ENCODE results near the gene TARS3. TPM values are rescaled to one million over a fixed set of nuclear protein-coding genes. Genes with fewer than 3 reads are reported as not detected.

Gene TARS3
- total RNA-seq, 1 experiment from 2014 or later, result 11.0 TPM

DNA sequence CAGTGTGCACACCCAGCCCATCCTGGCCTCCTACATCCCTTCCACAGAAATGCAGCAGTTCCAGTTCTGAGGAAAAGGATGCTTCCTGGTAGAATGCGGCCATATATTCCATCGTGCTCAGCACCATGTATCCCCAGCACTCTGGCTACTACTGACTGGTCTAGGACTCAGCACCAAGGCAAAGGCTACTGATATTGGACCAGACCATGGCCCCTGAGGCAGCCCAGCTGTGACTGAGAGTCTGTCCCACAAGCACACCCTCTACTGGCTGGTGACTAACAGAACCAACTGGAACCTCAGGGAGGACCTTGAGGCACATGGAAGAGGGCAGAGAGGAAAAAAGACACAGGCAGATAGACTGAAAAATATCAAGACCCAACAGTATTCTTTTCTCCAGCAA, 30.0 kb downstream of the TARS3 start:
- Histone ChIP-seq H3K27me3 (ENCODE audit: low read length) (no peaks in the 10 kb centered on the region), H3K9me3 (ENCODE audit: low read length) (no peaks in the 10 kb centered on the region), H3K79me2 (ENCODE audit: low read length) (no peaks in the 10 kb centered on the region), H3K9ac (ENCODE audit: low read length) (no peak overlapping the region), H3K36me3 (ENCODE audit: insufficient read depth, low read length) (no peaks in the 10 kb centered on the region), H3K9me2 (replicated peaks; ENCODE audit: insufficient read depth, low read length) (no peaks in the 10 kb centered on the region), H3K4me1 (ENCODE audit: low read length) (no peaks in the 10 kb centered on the region), H3K4me3 (ENCODE audit: low read length) (no peak overlapping the region), H2AFZ (ENCODE audit: low read length) (no peak overlapping the region), H3K4me2 (ENCODE audit: low read depth, low read length, poor library complexity, severe bottlenecking) (no peak overlapping the region), H3K27ac (ENCODE audit: low read length) (no peak overlapping the region), H4K20me1 (ENCODE audit: insufficient read depth, low read depth, low read length) (no peaks in the 10 kb centered on the region)
- DNase-seq, result no peak

DNA sequence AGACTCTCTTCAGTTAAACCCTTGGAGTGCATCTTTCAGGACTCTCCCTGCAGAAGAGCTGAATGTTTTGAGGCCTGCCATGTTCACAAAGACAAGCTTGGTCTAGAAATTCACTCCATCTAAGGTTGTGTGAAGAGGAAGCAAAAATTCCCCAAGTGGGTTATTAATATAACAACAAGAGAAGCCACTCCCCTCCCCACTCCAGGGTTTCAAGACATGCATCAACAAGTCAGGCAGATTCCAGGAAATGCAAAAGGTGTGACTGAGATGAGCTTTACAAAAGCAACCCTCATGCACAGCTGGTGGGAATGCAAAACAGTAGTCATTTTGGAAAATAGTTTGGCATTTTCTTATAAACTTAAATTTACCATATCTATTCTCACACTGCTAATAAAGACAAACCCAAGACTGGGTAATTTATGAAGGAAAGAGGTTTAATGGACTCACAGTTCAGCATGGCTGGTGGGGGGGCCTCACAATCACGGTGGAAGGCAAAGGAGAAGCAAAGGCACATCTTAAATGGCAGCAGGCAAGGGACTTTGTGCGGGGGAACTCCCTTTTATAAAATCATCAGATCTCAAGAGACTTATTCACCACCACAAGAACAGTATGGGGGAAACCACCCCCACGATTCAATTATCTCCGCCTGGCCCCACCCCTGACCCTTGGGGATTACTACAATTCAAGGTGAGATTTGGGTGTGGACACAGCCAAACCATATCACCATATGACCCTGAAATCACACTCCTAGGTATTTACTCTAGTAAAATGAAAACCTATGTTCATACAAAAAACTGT, 31.3 kb downstream of the TARS3 start:
- Histone ChIP-seq H3K27ac (ENCODE audit: low read length) (no peak overlapping the region), H3K79me2 (ENCODE audit: low read length) (no peaks in the 10 kb centered on the region), H3K4me2 (ENCODE audit: low read depth, low read length, poor library complexity, severe bottlenecking) (no peak overlapping the region), H3K36me3 (ENCODE audit: insufficient read depth, low read length) (no peaks in the 10 kb centered on the region), H4K20me1 (ENCODE audit: insufficient read depth, low read depth, low read length) (no peaks in the 10 kb centered on the region), H3K4me1 (ENCODE audit: low read length) (no peaks in the 10 kb centered on the region), H3K9ac (ENCODE audit: low read length) (no peak overlapping the region), H3K4me3 (ENCODE audit: low read length) (no peak overlapping the region), H3K9me2 (replicated peaks; ENCODE audit: insufficient read depth, low read length) (no peaks in the 10 kb centered on the region), H3K9me3 (ENCODE audit: low read length) (no peaks in the 10 kb centered on the region), H3K27me3 (ENCODE audit: low read length) (no peaks in the 10 kb centered on the region), H2AFZ (ENCODE audit: low read length) (no peak overlapping the region)
- no peak for DNase-seq

DNA sequence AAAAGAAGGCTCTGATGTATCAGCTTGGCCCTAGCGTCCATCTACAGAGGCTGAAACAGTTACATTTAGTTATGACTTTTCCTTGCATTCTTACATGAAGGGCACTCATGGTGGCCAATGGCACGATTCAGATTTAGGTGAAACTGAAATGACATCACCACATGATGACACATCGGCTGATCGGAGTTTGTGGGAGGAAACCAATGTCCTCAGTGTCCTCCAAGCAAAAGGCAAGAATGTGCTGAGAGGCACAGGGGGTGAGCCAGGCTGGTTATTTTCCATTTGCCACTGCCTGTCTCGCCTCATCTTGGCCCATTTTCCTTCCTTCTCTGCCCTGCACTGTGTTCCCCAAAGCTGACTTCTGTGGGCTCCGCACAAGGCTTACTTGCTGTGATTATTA, 34.4 kb downstream of the TARS3 start:
- no peak for DNase-seq
- no peak overlapping the region for H3K27ac ChIP-seq (ENCODE audit: low read length)
- no peak overlapping the region for H3K9ac ChIP-seq (ENCODE audit: low read length)
- H3K27me3 ChIP-seq (ENCODE audit: low read length), result no peaks in the 10 kb centered on the region
- H3K4me1 ChIP-seq (ENCODE audit: low read length), result no peaks in the 10 kb centered on the region
- H3K4me3 ChIP-seq (ENCODE audit: low read length), result no peak overlapping the region
- H3K9me2 ChIP-seq (replicated peaks; ENCODE audit: insufficient read depth, low read length), result no peaks in the 10 kb centered on the region
- H4K20me1 ChIP-seq (ENCODE audit: insufficient read depth, low read depth, low read length), result no peaks in the 10 kb centered on the region
- no peaks in the 10 kb centered on the region for H3K79me2 ChIP-seq (ENCODE audit: low read length)
- H3K4me2 ChIP-seq (ENCODE audit: low read depth, low read length, poor library complexity, severe bottlenecking), result no peak overlapping the region
- H3K9me3 ChIP-seq (ENCODE audit: low read length), result no peaks in the 10 kb centered on the region
- no peak overlapping the region for H2AFZ ChIP-seq (ENCODE audit: low read length)
- no peaks in the 10 kb centered on the region for H3K36me3 ChIP-seq (ENCODE audit: insufficient read depth, low read length)

DNA sequence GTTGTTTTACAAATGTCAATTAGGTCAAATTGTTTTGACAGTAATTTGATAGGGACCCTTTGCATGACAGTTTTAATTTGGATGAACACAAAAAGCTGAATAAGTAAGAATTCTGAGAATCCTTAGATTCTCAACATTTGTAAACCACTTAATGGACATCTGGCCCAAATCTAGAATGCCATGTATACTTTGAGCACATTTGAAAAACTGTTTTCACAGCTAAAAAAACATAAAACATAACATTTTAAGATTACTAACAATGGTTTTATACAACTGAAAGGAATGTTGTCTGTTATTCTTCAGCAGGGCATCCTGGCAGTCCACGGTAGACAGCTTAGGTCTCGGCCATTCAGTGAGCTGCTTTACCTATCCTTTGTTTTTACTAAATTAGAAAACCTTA, 37.6 kb downstream of the TARS3 start:
- Histone ChIP-seq H3K4me2 (ENCODE audit: low read depth, low read length, poor library complexity, severe bottlenecking) (no peak overlapping the region), H3K36me3 (ENCODE audit: insufficient read depth, low read length) (peaks cover 3% of the 10 kb centered on the region; the same call in 1 of the 2 replicates), H4K20me1 (ENCODE audit: insufficient read depth, low read depth, low read length) (no peaks in the 10 kb centered on the region), H3K9me2 (replicated peaks; ENCODE audit: insufficient read depth, low read length) (no peaks in the 10 kb centered on the region), H3K27ac (ENCODE audit: low read length) (no peak overlapping the region), H3K79me2 (ENCODE audit: low read length) (no peaks in the 10 kb centered on the region), H3K9me3 (ENCODE audit: low read length) (no peaks in the 10 kb centered on the region), H3K4me3 (ENCODE audit: low read length) (no peak overlapping the region), H3K9ac (ENCODE audit: low read length) (no peak overlapping the region), H3K4me1 (ENCODE audit: low read length) (no peaks in the 10 kb centered on the region), H3K27me3 (ENCODE audit: low read length) (no peaks in the 10 kb centered on the region), H2AFZ (ENCODE audit: low read length) (no peak overlapping the region)
- peak; percentile 32 for DNase-seq

GRCh38 chr15:101684877-101685276, 39.4 kb downstream of the TARS3 start:
- Histone ChIP-seq H3K9me2 (replicated peaks; ENCODE audit: insufficient read depth, low read length) (no peaks in the 10 kb centered on the region), H4K20me1 (ENCODE audit: insufficient read depth, low read depth, low read length) (no peaks in the 10 kb centered on the region), H3K9me3 (ENCODE audit: low read length) (no peaks in the 10 kb centered on the region), H3K4me3 (ENCODE audit: low read length) (no peak overlapping the region), H3K36me3 (ENCODE audit: insufficient read depth, low read length) (peaks cover 3% of the 10 kb centered on the region; the same call in 1 of the 2 replicates), H3K27me3 (ENCODE audit: low read length) (no peaks in the 10 kb centered on the region), H3K27ac (ENCODE audit: low read length) (no peak overlapping the region), H3K9ac (ENCODE audit: low read length) (no peak overlapping the region), H3K79me2 (ENCODE audit: low read length) (no peaks in the 10 kb centered on the region), H3K4me2 (ENCODE audit: low read depth, low read length, poor library complexity, severe bottlenecking) (no peak overlapping the region), H3K4me1 (ENCODE audit: low read length) (no peaks in the 10 kb centered on the region), H2AFZ (ENCODE audit: low read length) (no peak overlapping the region)
- peak; percentile 28 for DNase-seq

DNA sequence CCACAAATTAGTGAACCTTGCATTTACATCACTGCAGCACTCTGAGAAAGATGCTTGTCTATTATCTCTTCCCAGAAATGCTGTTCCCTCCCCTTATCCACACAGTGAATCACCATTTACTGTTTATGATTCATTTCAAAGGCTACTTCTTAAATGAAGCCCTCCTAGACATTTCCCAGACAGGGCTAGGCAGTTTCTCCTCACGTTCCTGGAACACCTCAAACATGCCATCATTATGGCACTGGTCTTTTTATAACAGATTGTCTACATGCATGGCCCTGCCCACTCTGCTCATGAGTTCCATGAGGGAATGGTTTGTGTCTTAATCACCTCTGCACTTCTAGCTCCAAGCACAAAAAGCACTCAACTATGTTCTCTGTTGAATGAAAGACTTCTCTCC, 39.9 kb downstream of the TARS3 start:
- Histone ChIP-seq H3K79me2 (ENCODE audit: low read length) (no peaks in the 10 kb centered on the region), H3K36me3 (ENCODE audit: insufficient read depth, low read length) (peaks cover 3% of the 10 kb centered on the region; the same call in 1 of the 2 replicates), H3K9ac (ENCODE audit: low read length) (no peak overlapping the region), H3K27ac (ENCODE audit: low read length) (no peak overlapping the region), H3K9me3 (ENCODE audit: low read length) (no peaks in the 10 kb centered on the region), H3K4me2 (ENCODE audit: low read depth, low read length, poor library complexity, severe bottlenecking) (no peak overlapping the region), H4K20me1 (ENCODE audit: insufficient read depth, low read depth, low read length) (no peaks in the 10 kb centered on the region), H3K9me2 (replicated peaks; ENCODE audit: insufficient read depth, low read length) (no peaks in the 10 kb centered on the region), H3K27me3 (ENCODE audit: low read length) (no peaks in the 10 kb centered on the region), H3K4me3 (ENCODE audit: low read length) (no peak overlapping the region), H3K4me1 (ENCODE audit: low read length) (no peaks in the 10 kb centered on the region), H2AFZ (ENCODE audit: low read length) (no peak overlapping the region)
- peak; percentile 28 for DNase-seq

DNA sequence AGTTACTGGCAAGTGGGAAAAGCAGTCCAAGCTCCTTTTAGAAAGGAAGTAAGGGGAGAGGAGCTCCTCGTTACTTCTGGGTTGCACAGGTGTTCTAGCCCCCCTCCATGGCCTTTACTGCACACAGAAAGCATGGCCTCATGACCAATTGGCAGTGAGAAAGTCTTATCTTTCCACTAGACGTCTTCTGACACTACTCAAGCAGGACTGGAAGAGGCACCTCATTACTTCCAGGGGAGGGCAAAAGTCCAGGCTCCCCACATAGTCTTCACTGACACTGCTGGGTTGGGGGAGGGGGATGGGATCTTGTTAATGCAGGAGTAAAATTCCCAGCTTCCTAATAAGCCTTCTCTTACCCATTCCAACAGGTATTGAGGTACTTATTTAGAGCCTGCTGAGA, 44.5 kb downstream of the TARS3 start:
- no peak overlapping the region for H3K27ac ChIP-seq (ENCODE audit: low read length)
- H3K4me1 ChIP-seq (ENCODE audit: low read length), result peaks cover 10% of the 10 kb centered on the region
- H3K9ac ChIP-seq (ENCODE audit: low read length), result no peak overlapping the region
- no peak overlapping the region for H3K4me3 ChIP-seq (ENCODE audit: low read length)
- H3K36me3 ChIP-seq (ENCODE audit: insufficient read depth, low read length), result peaks cover 3% of the 10 kb centered on the region; the same call in 1 of the 2 replicates
- H3K9me2 ChIP-seq (replicated peaks; ENCODE audit: insufficient read depth, low read length), result no peaks in the 10 kb centered on the region
- H3K79me2 ChIP-seq (ENCODE audit: low read length), result no peaks in the 10 kb centered on the region
- no peaks in the 10 kb centered on the region for H3K9me3 ChIP-seq (ENCODE audit: low read length)
- H3K4me2 ChIP-seq (ENCODE audit: low read depth, low read length, poor library complexity, severe bottlenecking), result no peak overlapping the region
- H2AFZ ChIP-seq (ENCODE audit: low read length), result no peak overlapping the region
- no peaks in the 10 kb centered on the region for H4K20me1 ChIP-seq (ENCODE audit: insufficient read depth, low read depth, low read length)
- DNase-seq, result no peak
- H3K27me3 ChIP-seq (ENCODE audit: low read length), result no peaks in the 10 kb centered on the region

GRCh38 chr15:101676921-101677329, 47.3 kb downstream of the TARS3 start:
- Histone ChIP-seq H3K4me3 (ENCODE audit: low read length) (no peak overlapping the region), H3K9me2 (replicated peaks; ENCODE audit: insufficient read depth, low read length) (no peaks in the 10 kb centered on the region), H3K36me3 (ENCODE audit: insufficient read depth, low read length) (no peaks in the 10 kb centered on the region), H3K4me1 (ENCODE audit: low read length) (peaks cover 10% of the 10 kb centered on the region), H3K9ac (ENCODE audit: low read length) (no peak overlapping the region), H3K27ac (ENCODE audit: low read length) (no peak overlapping the region), H3K4me2 (ENCODE audit: low read depth, low read length, poor library complexity, severe bottlenecking) (no peak overlapping the region), H3K27me3 (ENCODE audit: low read length) (no peaks in the 10 kb centered on the region), H2AFZ (ENCODE audit: low read length) (no peak overlapping the region), H3K9me3 (ENCODE audit: low read length) (no peaks in the 10 kb centered on the region), H4K20me1 (ENCODE audit: insufficient read depth, low read depth, low read length) (no peaks in the 10 kb centered on the region), H3K79me2 (ENCODE audit: low read length) (no peaks in the 10 kb centered on the region)
- peak; percentile 10 for DNase-seq

All from Karpas-422 (cell line).